CD14-positive monocyte (primary cell): ENCODE measurements around the gene ACTL6A. TPM values are rescaled to one million over a fixed set of nuclear protein-coding genes. Genes with fewer than 3 reads are reported as not detected.

Experiments
- DNase-seq, 3 donors: peaks; one replicate each; pipeline ENCODE4 v3.0.0-alpha.2; 2011 to 2022
- H2AFZ ChIP-seq: 2 replicates; pipeline ENCODE4 v1.6.0; 2012; ENCODE audit warnings: mild to moderate bottlenecking, low read depth, low read length, inconsistent platforms; ENCODE audit not compliant: insufficient read depth, poor library complexity, severe bottlenecking
- H3K27ac ChIP-seq, 2 donors: 1 replicate in 1 of 2; 2 replicates in 1 of 2; pipeline ENCODE4 v1.5.1; 2012 to 2013; ENCODE audit warnings: low read length in 2 of 2, control low read depth in 1 of 2, inconsistent platforms in 1 of 2, low read depth in 1 of 2, mild to moderate bottlenecking in 1 of 2
- H3K27me3 ChIP-seq, 2 donors: one replicate each; pipeline versions ENCODE4 v1.6.0 to v1.6.1; 2011 to 2013; ENCODE audit warnings: low read length in 2 of 2; ENCODE audit not compliant: control insufficient read depth in 2 of 2, insufficient read depth in 2 of 2
- H3K36me3 ChIP-seq, 2 donors: replicated peaks in 1 of 2; 1 replicate in 1 of 2; 2 replicates in 1 of 2; pipeline versions ENCODE4 v1.5.1 to v1.6.1; 2012 to 2013; ENCODE audit warnings: low read length in 2 of 2, control low read depth in 1 of 2, inconsistent platforms in 1 of 2, mild to moderate bottlenecking in 1 of 2; ENCODE audit not compliant: insufficient read depth in 2 of 2, control insufficient read depth in 1 of 2
- H3K4me1 ChIP-seq, 2 donors: 1 replicate in 1 of 2; 2 replicates in 1 of 2; pipeline versions ENCODE4 v1.5.1 to v1.6.1; 2012 to 2013; ENCODE audit warnings: low read length in 2 of 2, control low read depth in 1 of 2, inconsistent platforms in 1 of 2, mild to moderate bottlenecking in 1 of 2, moderate library complexity in 1 of 2; ENCODE audit not compliant: insufficient read depth in 2 of 2, control insufficient read depth in 1 of 2
- H3K4me2 ChIP-seq: replicated peaks from 2 replicates; pipeline ENCODE3; 2012; ENCODE audit warnings: low read length, moderate library complexity, mild to moderate bottlenecking; ENCODE audit not compliant: poor library complexity, severe bottlenecking; ENCODE audit errors: extremely low read depth
- H3K4me3 ChIP-seq, 3 experiments: fragments of 200-600 bp in 1 of 3; sonication (generic) in 1 of 3; replicated peaks in 1 of 3; 1 replicate in 2 of 3; 2 replicates in 1 of 3; pipeline ENCODE4 v1.5.1; 2011 to 2013; ENCODE audit warnings: low read length in 3 of 3, mild to moderate bottlenecking in 3 of 3, control low read depth in 2 of 3, low read depth in 2 of 3, inconsistent platforms in 1 of 3, moderate library complexity in 1 of 3
- H3K79me2 ChIP-seq: 2 replicates; pipeline ENCODE4 v1.6.0; 2012; ENCODE audit warnings: mild to moderate bottlenecking, control low read depth, inconsistent platforms, low read length, moderate library complexity; ENCODE audit not compliant: insufficient read depth
- H3K9ac ChIP-seq: 2 replicates; pipeline ENCODE4 v1.6.0; 2017; ENCODE audit warnings: low read length, mild to moderate bottlenecking; ENCODE audit not compliant: insufficient read depth, poor library complexity, severe bottlenecking
- H3K9me3 ChIP-seq, 2 donors: replicated peaks in 1 of 2; 1 replicate in 1 of 2; 2 replicates in 1 of 2; pipeline versions ENCODE4 v1.5.1 to v1.6.1; 2012 to 2013; ENCODE audit warnings: low read length in 2 of 2, control low read depth in 1 of 2; ENCODE audit not compliant: control insufficient read depth in 1 of 2, insufficient read depth in 1 of 2
- H4K20me1 ChIP-seq: 2 replicates; pipeline ENCODE4 v1.6.0; 2012; ENCODE audit warnings: mild to moderate bottlenecking, low read length, control low read depth, moderate library complexity; ENCODE audit not compliant: insufficient read depth
- H3K27ac Mint-ChIP-seq, 7 donors: one replicate each; pipeline ENCODE4 v1.8.0; 2020; ENCODE audit warnings: mild to moderate bottlenecking in 7 of 7, mixed read lengths in 7 of 7, moderate library complexity in 6 of 7, inconsistent platforms in 2 of 7
- H3K27me3 Mint-ChIP-seq, 3 donors: one replicate each; pipeline ENCODE4 v1.8.0; 2021 to 2022; ENCODE audit warnings: low read depth in 3 of 3, mild to moderate bottlenecking in 3 of 3, mixed read lengths in 3 of 3, moderate library complexity in 3 of 3, inconsistent platforms in 1 of 3
- H3K36me3 Mint-ChIP-seq, 2 donors: one replicate each; pipeline ENCODE4 v1.8.0; 2020; ENCODE audit warnings: mixed read lengths in 2 of 2, inconsistent platforms in 1 of 2, mild to moderate bottlenecking in 1 of 2
- H3K4me1 Mint-ChIP-seq: one replicate; pipeline ENCODE4 v1.8.0; 2020; ENCODE audit warnings: mild to moderate bottlenecking, mixed read lengths
- H3K4me3 Mint-ChIP-seq, 2 donors: one replicate each; pipeline ENCODE4 v1.8.0; 2020; ENCODE audit warnings: mild to moderate bottlenecking in 2 of 2, mixed read lengths in 2 of 2, moderate library complexity in 1 of 2
- H3K9me3 Mint-ChIP-seq, 7 donors: one replicate each; pipeline ENCODE4 v1.8.0; 2020 to 2022; ENCODE audit warnings: mixed read lengths in 7 of 7, mild to moderate bottlenecking in 6 of 7, moderate library complexity in 6 of 7, inconsistent platforms in 2 of 7
- CTCF ChIP-seq: fragments of 200-600 bp; IDR thresholded peaks from one replicate; pipeline ENCODE4 v1.8.0; 2022; ENCODE audit warnings: antibody characterized with exemption, mild to moderate bottlenecking
- WGBS: methylation state at CpG from one replicate; pipeline ENCODE4 v1.1.5; 2013; ENCODE audit warnings: missing lambda C conversion rate; ENCODE audit not compliant: insufficient coverage; 5-methylcytosine and 5-hydroxymethylcytosine counted together
- intact Hi-C, 2 donors: fragments of 100-400 bp; cut with micrococcal nuclease; formaldehyde crosslinking; loops; one replicate each; pipeline versions ENCODE4 v1.15.0 to v1.15.1; 2023
- polyA plus RNA-seq, 3 donors: library from polyadenylated mRNA; depleted of rRNA in 1 of 3; unstranded in 2 of 3; stranded (reverse) in 1 of 3; fragments of 300-500 nt in 2 of 3; fragments of >200 nt in 1 of 3; fragmentation: Illumina TruSeq in 2 of 3; gene quantifications; 1 replicate in 2 of 3; 2 replicates in 1 of 3; pipeline ENCODE4 v1.2.3, GENCODE V29; 2012 to 2021

Gene ACTL6A
- polyA plus RNA-seq, 3 donors, result 28.2 to 37.2 (median 35.9) TPM

GRCh38 chr3:179551349-179552105, 11.2 kb upstream of the ACTL6A start:
- no peaks in the 10 kb centered on the region for H3K36me3 Mint-ChIP-seq
- whole genome bisulfite sequencing, result no CpG with 5 or more reads among the region's 4 CpGs
- H3K9ac ChIP-seq, result no peak overlapping the region

GRCh38 chr3:179558742-179559364, 3.9 kb upstream of the ACTL6A start:
- peaks cover 0 to 4% (median 0%) of the 10 kb centered on the region in 3 donors for H3K27me3 Mint-ChIP-seq
- peaks cover 5% of the 10 kb centered on the region for H3K79me2 ChIP-seq
- H3K4me1 ChIP-seq, result peaks cover 8 to 12% of the 10 kb centered on the region in 2 donors
- no peaks in the 10 kb centered on the region for H3K9me3 ChIP-seq
- intact Hi-C loops, result no loop called here
- no peaks in the 10 kb centered on the region for H3K9me3 Mint-ChIP-seq
- no peak overlapping the region for H3K4me2 ChIP-seq
- no peaks in the 10 kb centered on the region for H3K27me3 ChIP-seq
- H3K36me3 ChIP-seq, result no peaks in the 10 kb centered on the region
- H3K9ac ChIP-seq, result no peak overlapping the region
- H3K4me1 Mint-ChIP-seq, result peaks cover 14% of the 10 kb centered on the region
- H4K20me1 ChIP-seq, result no peaks in the 10 kb centered on the region
- no peak overlapping the region for H3K27ac ChIP-seq
- no peak overlapping the region for H2AFZ ChIP-seq
- H3K27ac Mint-ChIP-seq, result peak overlapping the region in 1 of 7 donors; percentile 6
- no peaks in the 10 kb centered on the region for H3K36me3 Mint-ChIP-seq
- no peak overlapping the region for H3K4me3 Mint-ChIP-seq
- no peak overlapping the region for H3K4me3 ChIP-seq
- DNase-seq, result peak; percentile 44 to 62 (median 59)
- TF ChIP-seq CTCF, result peak; percentile 85
- 0% methylated on average over 2 of the region's 3 CpGs for WGBS

More at GRCh38 chr3:179551349-179552105, 11.2 kb upstream of the ACTL6A start:
- Histone ChIP-seq H3K27me3 (no peaks in the 10 kb centered on the region), H3K79me2 (no peaks in the 10 kb centered on the region), H3K27ac (no peak overlapping the region), H3K4me2 (no peak overlapping the region), H2AFZ (no peak overlapping the region), H3K4me1 (no peaks in the 10 kb centered on the region), H3K36me3 (no peaks in the 10 kb centered on the region), H3K4me3 (no peak overlapping the region), H4K20me1 (no peaks in the 10 kb centered on the region), H3K9me3 (no peaks in the 10 kb centered on the region)
- H3K27ac Mint-ChIP-seq, result no peak overlapping the region
- H3K9me3 Mint-ChIP-seq, result no peaks in the 10 kb centered on the region
- DNase-seq, result no peak
- intact Hi-C loops, result no loop called here
- H3K4me3 Mint-ChIP-seq, result no peak overlapping the region
- peaks cover 0 to 4% (median 1%) of the 10 kb centered on the region in 3 donors for H3K27me3 Mint-ChIP-seq
- TF ChIP-seq CTCF, result no peak
- no peaks in the 10 kb centered on the region for H3K4me1 Mint-ChIP-seq
